Liver (tissue), 9 donors: Measurements from ENCODE around the gene AKT1S1. TPM values are rescaled to one million over a fixed set of nuclear protein-coding genes. Genes with fewer than 3 reads are reported as not detected.

Experiments used
- DNase-seq: peaks from one replicate; pipeline ENCODE4 v3.0.0-alpha.2; 2017; ENCODE audit warnings: low spot score
- H3K27ac ChIP-seq, 2 donors: one replicate each; pipeline ENCODE4 v1.7.0; 2013; ENCODE audit warnings: inconsistent platforms in 2 of 2, low read length in 2 of 2, control low read depth in 1 of 2, low read depth in 1 of 2, mild to moderate bottlenecking in 1 of 2
- H3K27me3 ChIP-seq, 4 donors: one replicate each; pipeline versions ENCODE4 v1.6.1 to v1.7.0; 2013; ENCODE audit warnings: low read length in 3 of 4, inconsistent platforms in 1 of 4, mild to moderate bottlenecking in 1 of 4, moderate library complexity in 1 of 4; ENCODE audit not compliant: control insufficient read depth in 4 of 4, insufficient read depth in 4 of 4
- H3K36me3 ChIP-seq, 4 donors: one replicate each; pipeline versions ENCODE4 v1.6.1 to v1.7.0; 2013; ENCODE audit warnings: low read length in 3 of 4, mild to moderate bottlenecking in 3 of 4, low read depth in 1 of 4, moderate library complexity in 1 of 4; ENCODE audit not compliant: control insufficient read depth in 4 of 4, insufficient read depth in 3 of 4
- H3K4me1 ChIP-seq, 4 donors: one replicate each; pipeline versions ENCODE4 v1.6.1 to v1.7.0; 2013; ENCODE audit warnings: low read length in 3 of 4, mild to moderate bottlenecking in 3 of 4, moderate library complexity in 1 of 4; ENCODE audit not compliant: control insufficient read depth in 4 of 4, insufficient read depth in 4 of 4
- H3K4me3 ChIP-seq, 3 donors: one replicate each; pipeline versions ENCODE4 v1.6.1 to v1.7.0; 2013; ENCODE audit warnings: low read length in 3 of 3, control low read depth in 1 of 3, low read depth in 1 of 3, mild to moderate bottlenecking in 1 of 3
- H3K9ac ChIP-seq, 2 donors: one replicate each; pipeline ENCODE4 v1.7.0; 2013; ENCODE audit warnings: low read length in 2 of 2, mild to moderate bottlenecking in 2 of 2, moderate library complexity in 2 of 2, control low read depth in 1 of 2, low read depth in 1 of 2
- H3K9me3 ChIP-seq, 4 donors: one replicate each; pipeline versions ENCODE4 v1.6.1 to v1.7.0; 2013; ENCODE audit warnings: low read length in 3 of 4; ENCODE audit not compliant: control insufficient read depth in 4 of 4
- ATF3 ChIP-seq: IDR thresholded peaks from 2 replicates; pipeline ENCODE4 v1.6.1; 2016; ENCODE audit warnings: antibody characterized with exemption
- CTCF ChIP-seq: fragments of 150-350 bp; IDR thresholded peaks from 2 replicates; pipeline ENCODE4 v1.5.1; 2017; ENCODE audit warnings: improper control_type of control experiment, low read depth, low read length; ENCODE audit not compliant: missing input control
- EGR1 ChIP-seq, 2 donors: IDR thresholded peaks; 2 replicates each; pipeline ENCODE4 v1.6.1; 2016 to 2018; ENCODE audit warnings: antibody characterized with exemption in 2 of 2, low read depth in 2 of 2
- FOXA1 ChIP-seq: IDR thresholded peaks from 2 replicates; pipeline ENCODE4 v1.6.1; 2016; ENCODE audit warnings: antibody characterized with exemption
- FOXA2 ChIP-seq: IDR thresholded peaks from 2 replicates; pipeline ENCODE4 v1.6.1; 2016; ENCODE audit warnings: antibody characterized with exemption
- GABPA ChIP-seq, 2 donors: IDR thresholded peaks in 1 of 2; conservative IDR thresholded peaks in 1 of 2; 2 replicates each; pipeline ENCODE4 v1.6.1; 2016; ENCODE audit warnings: antibody characterized with exemption in 2 of 2, mild to moderate bottlenecking in 1 of 2, moderate library complexity in 1 of 2
- HNF4A ChIP-seq, 2 donors: conservative IDR thresholded peaks; 2 replicates each; pipeline ENCODE4 v1.6.1; 2016; ENCODE audit warnings: antibody characterized with exemption in 2 of 2, mild to moderate bottlenecking in 2 of 2
- HNF4G ChIP-seq: IDR thresholded peaks from 2 replicates; pipeline ENCODE4 v1.6.1; 2016; ENCODE audit warnings: antibody characterized with exemption
- JUND ChIP-seq, 2 donors: IDR thresholded peaks; 2 replicates each; pipeline ENCODE4 v1.6.1; 2016; ENCODE audit warnings: antibody characterized with exemption in 2 of 2
- MAX ChIP-seq: IDR thresholded peaks from 2 replicates; pipeline ENCODE4 v1.6.1; 2016; ENCODE audit warnings: antibody characterized with exemption
- NR2F2 ChIP-seq: IDR thresholded peaks from 2 replicates; pipeline ENCODE4 v1.6.1; 2016; ENCODE audit warnings: antibody characterized with exemption
- RAD21 ChIP-seq, 2 donors: IDR thresholded peaks; 2 replicates each; pipeline ENCODE4 v1.6.1; 2016; ENCODE audit warnings: antibody characterized with exemption in 2 of 2, mild to moderate bottlenecking in 2 of 2
- REST ChIP-seq: IDR thresholded peaks from 2 replicates; pipeline ENCODE4 v1.6.1; 2016; ENCODE audit warnings: antibody characterized with exemption, mild to moderate bottlenecking
- RXRA ChIP-seq, 2 donors: IDR thresholded peaks; 2 replicates each; pipeline ENCODE4 v1.6.1; 2017 to 2018; ENCODE audit warnings: antibody characterized with exemption in 2 of 2, mild to moderate bottlenecking in 1 of 2
- SP1 ChIP-seq: IDR thresholded peaks from 2 replicates; pipeline ENCODE4 v1.6.1; 2018; ENCODE audit warnings: antibody characterized with exemption, mild to moderate bottlenecking
- TAF1 ChIP-seq: conservative IDR thresholded peaks from 2 replicates; pipeline ENCODE4 v1.6.1; 2016; ENCODE audit warnings: antibody characterized with exemption, mild to moderate bottlenecking
- YY1 ChIP-seq: IDR thresholded peaks from 2 replicates; pipeline ENCODE4 v1.6.1; 2016; ENCODE audit warnings: antibody characterized with exemption, mild to moderate bottlenecking
- ZBTB33 ChIP-seq: IDR thresholded peaks from 2 replicates; pipeline ENCODE4 v1.6.1; 2016; ENCODE audit warnings: antibody characterized with exemption
- WGBS: extraction: QIAGEN DNeasy Blood & Tissue Kit; methylation state at CpG from one replicate; pipeline ENCODE4 v1.1.7; 2013; 5-methylcytosine and 5-hydroxymethylcytosine counted together
- polyA plus RNA-seq, 2 donors: library from polyadenylated mRNA; stranded (reverse) in 1 of 2; unstranded in 1 of 2; fragments of 200-250 nt in 1 of 2; fragments of >200 nt in 1 of 2; fragmentation: Nextera tagmentation in 1 of 2; extraction: Ambion mirVana in 1 of 2; gene quantifications; one replicate each; pipeline versions ENCODE4 v1.2.1 to v1.2.3, GENCODE V29; 2013 to 2015
- total RNA-seq, 2 donors: library from RNA; depleted of rRNA; stranded (reverse); fragments of >200 nt; gene quantifications; one replicate each; pipeline ENCODE4 v1.2.3, GENCODE V29; 2014
- donor health status: healthy.
- donor health status: healthy.
- donor health status: healthy.
- donor health status: healthy.
- donor health status: healthy.

AKT1S1 gene
- total and polyA plus RNA-seq, 4 donors: 6.8 to 43.9 (median 12.9) TPM

- TF ChIP-seq RAD21 (IDR thresholded peaks at IDR 0.05) (no peak), GABPA (IDR thresholded peaks at IDR 0.05 in 1 of 2, conservative IDR thresholded peaks at IDR 0.05 in 1 of 2) (no peak), FOXA1 (no peak), NR2F2 (no peak)
These were observed 36.4 kb downstream of the AKT1S1 start (continued) for GRCh38 chr19:49840736-49841249.

GRCh38 chr19:49840321-49840720, 36.8 kb downstream of the AKT1S1 start:
- TF ChIP-seq CTCF (no peak), HNF4G (no peak), EGR1 (IDR thresholded peaks at IDR 0.05; ENCODE audit: low read depth in 2 of 2) (no peak), JUND (IDR thresholded peaks at IDR 0.05) (no peak)
- Histone ChIP-seq H3K4me1 (no peaks in the 10 kb centered on the region), H3K9ac (no peak overlapping the region), H3K27ac (no peak overlapping the region), H3K36me3 (peaks cover 4 to 23% (median 11%) of the 10 kb centered on the region in 4 donors), H3K9me3 (no peaks in the 10 kb centered on the region), H3K4me3 (no peak overlapping the region), H3K27me3 (no peaks in the 10 kb centered on the region)
- 91% methylated on average over 11 of the region's 11 CpGs for WGBS
- no peak for DNase-seq

- no peak overlapping the region for H3K9ac ChIP-seq
- TF ChIP-seq ATF3 (no peak), YY1 (no peak)
- H3K9me3 ChIP-seq: no peaks in the 10 kb centered on the region
- H3K36me3 ChIP-seq: peaks cover 4 to 23% (median 13%) of the 10 kb centered on the region in 4 donors
- no peak overlapping the region for H3K4me3 ChIP-seq
- no peaks in the 10 kb centered on the region for H3K4me1 ChIP-seq
- no peak overlapping the region for H3K27ac ChIP-seq
- WGBS: 96% methylated on average over 11 of the region's 11 CpGs
- no peaks in the 10 kb centered on the region for H3K27me3 ChIP-seq
- no peak for DNase-seq
These were observed 37.4 kb downstream of the AKT1S1 start for GRCh38 chr19:49839713-49840112.

- H3K36me3 ChIP-seq: peaks cover 4 to 30% (median 17%) of the 10 kb centered on the region in 4 donors
- DNase-seq: no peak
- 95% methylated on average over 18 of the region's 18 CpGs for WGBS
- no peak for TF ChIP-seq TAF1
- TF ChIP-seq SP1: no peak
- TF ChIP-seq RXRA (IDR thresholded peaks at IDR 0.05): no peak
- TF ChIP-seq FOXA2: no peak
- TF ChIP-seq REST: no peak
- TF ChIP-seq FOXA1: no peak
- TF ChIP-seq EGR1 (IDR thresholded peaks at IDR 0.05; ENCODE audit: low read depth in 2 of 2): no peak
- TF ChIP-seq HNF4G: no peak
- TF ChIP-seq HNF4A (conservative IDR thresholded peaks at IDR 0.05): no peak
- no peak for TF ChIP-seq ZBTB33
- TF ChIP-seq MAX: no peak
These were observed 38.1 kb downstream of the AKT1S1 start for GRCh38 chr19:49838885-49839588.

More at GRCh38 chr19:49838885-49839588, 38.1 kb downstream of the AKT1S1 start:
- no peak overlapping the region for H3K27ac ChIP-seq
- H3K9ac ChIP-seq: no peak overlapping the region
- H3K4me3 ChIP-seq: no peak overlapping the region
- no peaks in the 10 kb centered on the region for H3K27me3 ChIP-seq
- no peaks in the 10 kb centered on the region for H3K4me1 ChIP-seq
- no peaks in the 10 kb centered on the region for H3K9me3 ChIP-seq
